COLO668 (cell line): ENCODE data around the gene TEX47.
A peak's percentile ranks its signal among the peaks of the same experiment; 100 is the strongest.

Experiments
- DNase-seq: peaks from one replicate; lab custom pipeline; 2025; ENCODE audit not compliant: unreplicated experiment; lab: John Stamatoyannopoulos, UW

TEX47 gene

GRCh38 chr7:88795553-88795952 is at the start of gene TEX47:
Gene TEX47, minus strand, starts transcription at chr7:88795737. Its CDS starts 795 bp downstream, at chr7:88794942.
- no peak for DNase-seq

- no peak for DNase-seq
These were observed 49.6 kb upstream of the TEX47 start for GRCh38 chr7:88845091-88845490.

GRCh38 chr7:88842201-88842600 is 46.7 kb upstream of the TEX47 start:
- DNase-seq = no peak

- no peak for DNase-seq
These were observed 39.7 kb upstream of the TEX47 start for GRCh38 chr7:88835147-88835728.

GRCh38 chr7:88826222-88826621 is 30.7 kb upstream of the TEX47 start:
- DNase-seq = no peak

GRCh38 chr7:88818552-88818951 is 23.0 kb upstream of the TEX47 start:
- DNase-seq = no peak

GRCh38 chr7:88806280-88807037 is 10.9 kb upstream of the TEX47 start:
- no peak for DNase-seq

GRCh38 chr7:88801046-88801445 is 5.5 kb upstream of the TEX47 start:
- no peak for DNase-seq

- no peak for DNase-seq
These were observed 3.2 kb downstream of the TEX47 start for GRCh38 chr7:88792361-88792760.

GRCh38 chr7:88791891-88792290 is 3.6 kb downstream of the TEX47 start:
- no peak for DNase-seq

- no peak for DNase-seq
These were observed 6.0 kb downstream of the TEX47 start for GRCh38 chr7:88789480-88790064.

GRCh38 chr7:88787777-88788176 is 7.8 kb downstream of the TEX47 start:
- DNase-seq = no peak

GRCh38 chr7:88775838-88776237 is 19.7 kb downstream of the TEX47 start:
- DNase-seq = no peak

GRCh38 chr7:88772776-88773175 is 22.8 kb downstream of the TEX47 start:
- no peak for DNase-seq

GRCh38 chr7:88771417-88771816 is 24.1 kb downstream of the TEX47 start:
- no peak for DNase-seq

- DNase-seq = no peak
These were observed 33.8 kb downstream of the TEX47 start for GRCh38 chr7:88761779-88762178.

- DNase-seq = no peak
These were observed 35.4 kb downstream of the TEX47 start for GRCh38 chr7:88760136-88760515.

GRCh38 chr7:88759230-88760135 is 36.1 kb downstream of the TEX47 start, which contains the start of gene ZNF804B:
Gene ZNF804B, plus strand, starts transcription at chr7:88759700. Its CDS starts 277 bp downstream, at chr7:88759977.
- DNase-seq = peak; percentile 45

- peak; percentile 21 for DNase-seq
These were observed 36.9 kb downstream of the TEX47 start for GRCh38 chr7:88758381-88759229.

GRCh38 chr7:88757371-88757770 is 38.2 kb downstream of the TEX47 start:
- no peak for DNase-seq
